ENCODE measurements around the gene ARID1B.

DNA sequence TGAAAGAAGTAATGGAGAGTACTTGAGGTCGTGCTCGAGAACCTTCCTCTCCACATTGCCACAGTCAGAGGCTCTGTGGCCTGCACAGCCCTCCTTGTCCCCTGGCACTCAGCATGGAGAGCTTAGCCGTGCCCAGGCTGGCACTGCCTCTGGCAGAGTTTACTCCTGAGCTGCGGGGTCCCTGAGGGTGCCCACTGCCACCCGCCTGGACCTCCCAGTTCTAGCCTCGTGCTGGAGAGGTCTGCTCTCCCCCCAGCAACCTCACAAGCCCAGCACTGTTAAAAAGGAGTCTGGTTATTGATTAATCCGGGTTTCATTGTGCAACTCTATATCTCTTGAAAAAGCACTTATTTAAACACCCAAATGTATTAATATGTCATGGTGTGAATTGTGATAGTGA is 319.3 kb downstream of the ARID1B start:
- no peak for TF ChIP-seq ZNF350 (tag by site-specific recombination; IDR thresholded peaks at IDR 0.05)
- TF ChIP-seq YY1 (tag by site-specific recombination; IDR thresholded peaks at IDR 0.05) = no peak
- no peak for TF ChIP-seq ZSCAN30 (tag by site-specific recombination; IDR thresholded peaks at IDR 0.05)
- no peak for TF ChIP-seq ZNF24 (tag by site-specific recombination; IDR thresholded peaks at IDR 0.05)
- TF ChIP-seq, protein P1, sequence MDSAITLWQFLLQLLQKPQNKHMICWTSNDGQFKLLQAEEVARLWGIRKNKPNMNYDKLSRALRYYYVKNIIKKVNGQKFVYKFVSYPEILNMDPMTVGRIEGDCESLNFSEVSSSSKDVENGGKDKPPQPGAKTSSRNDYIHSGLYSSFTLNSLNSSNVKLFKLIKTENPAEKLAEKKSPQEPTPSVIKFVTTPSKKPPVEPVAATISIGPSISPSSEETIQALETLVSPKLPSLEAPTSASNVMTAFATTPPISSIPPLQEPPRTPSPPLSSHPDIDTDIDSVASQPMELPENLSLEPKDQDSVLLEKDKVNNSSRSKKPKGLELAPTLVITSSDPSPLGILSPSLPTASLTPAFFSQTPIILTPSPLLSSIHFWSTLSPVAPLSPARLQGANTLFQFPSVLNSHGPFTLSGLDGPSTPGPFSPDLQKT (IDR thresholded peaks at IDR 0.05; ENCODE audit: borderline replicate concordance, low read depth, low read length) = no peak
- TF ChIP-seq, protein P2, sequence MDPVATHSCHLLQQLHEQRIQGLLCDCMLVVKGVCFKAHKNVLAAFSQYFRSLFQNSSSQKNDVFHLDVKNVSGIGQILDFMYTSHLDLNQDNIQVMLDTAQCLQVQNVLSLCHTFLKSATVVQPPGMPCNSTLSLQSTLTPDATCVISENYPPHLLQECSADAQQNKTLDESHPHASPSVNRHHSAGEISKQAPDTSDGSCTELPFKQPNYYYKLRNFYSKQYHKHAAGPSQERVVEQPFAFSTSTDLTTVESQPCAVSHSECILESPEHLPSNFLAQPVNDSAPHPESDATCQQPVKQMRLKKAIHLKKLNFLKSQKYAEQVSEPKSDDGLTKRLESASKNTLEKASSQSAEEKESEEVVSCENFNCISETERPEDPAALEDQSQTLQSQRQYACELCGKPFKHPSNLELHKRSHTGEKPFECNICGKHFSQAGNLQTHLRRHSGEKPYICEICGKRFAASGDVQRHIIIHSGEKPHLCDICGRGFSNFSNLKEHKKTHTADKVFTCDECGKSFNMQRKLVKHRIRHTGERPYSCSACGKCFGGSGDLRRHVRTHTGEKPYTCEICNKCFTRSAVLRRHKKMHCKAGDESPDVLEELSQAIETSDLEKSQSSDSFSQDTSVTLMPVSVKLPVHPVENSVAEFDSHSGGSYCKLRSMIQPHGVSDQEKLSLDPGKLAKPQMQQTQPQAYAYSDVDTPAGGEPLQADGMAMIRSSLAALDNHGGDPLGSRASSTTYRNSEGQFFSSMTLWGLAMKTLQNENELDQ (tag by site-specific recombination; IDR thresholded peaks at IDR 0.05; ENCODE audit: low read depth) = no peak
- TF ChIP-seq, protein P3, sequence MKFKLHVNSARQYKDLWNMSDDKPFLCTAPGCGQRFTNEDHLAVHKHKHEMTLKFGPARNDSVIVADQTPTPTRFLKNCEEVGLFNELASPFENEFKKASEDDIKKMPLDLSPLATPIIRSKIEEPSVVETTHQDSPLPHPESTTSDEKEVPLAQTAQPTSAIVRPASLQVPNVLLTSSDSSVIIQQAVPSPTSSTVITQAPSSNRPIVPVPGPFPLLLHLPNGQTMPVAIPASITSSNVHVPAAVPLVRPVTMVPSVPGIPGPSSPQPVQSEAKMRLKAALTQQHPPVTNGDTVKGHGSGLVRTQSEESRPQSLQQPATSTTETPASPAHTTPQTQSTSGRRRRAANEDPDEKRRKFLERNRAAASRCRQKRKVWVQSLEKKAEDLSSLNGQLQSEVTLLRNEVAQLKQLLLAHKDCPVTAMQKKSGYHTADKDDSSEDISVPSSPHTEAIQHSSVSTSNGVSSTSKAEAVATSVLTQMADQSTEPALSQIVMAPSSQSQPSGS (tag by site-specific recombination; IDR thresholded peaks at IDR 0.05; ENCODE audit: low read depth) = no peak
- TF ChIP-seq ZNF660 (tag by site-specific recombination; IDR thresholded peaks at IDR 0.05) = no peak

All from HEK293 (cell line).